H1 (cell line): ENCODE results near the gene ABL2. TPM values are rescaled to one million over a fixed set of nuclear protein-coding genes. Genes with fewer than 3 reads are reported as not detected.

Experiments
- CTCF ChIA-PET: fragments of 300-600 bp; sonication (Branson Sonifier 250); formaldehyde crosslinking; loops from one replicate; lab custom pipeline; 2021; ENCODE audit not compliant: partially characterized antibody; lab: Charles Lee
- POLR2A ChIA-PET: fragments of 300-600 bp; sonication (Branson Sonifier 250); formaldehyde crosslinking; loops from one replicate; lab custom pipeline; 2021; ENCODE audit warnings: inconsistent platforms; ENCODE audit not compliant: partially characterized antibody; lab: Charles Lee
- DNase-seq, 2 experiments: peaks; one replicate each; pipeline versions ENCODE4 v3.0.0 to v3.0.0-alpha.2; 2010 to 2022; ENCODE audit warnings: low spot score in 2 of 2, low read depth in 1 of 2, mixed read lengths in 1 of 2
- FAIRE-seq: peaks from 2 replicates; lab custom pipeline; 2011; peaks lifted over from hg19 to GRCh38; lab: Jason Lieb, UNC
- H2AFZ ChIP-seq: 2 replicates; pipeline ENCODE4 v1.8.1; 2012; ENCODE audit warnings: low read length, inconsistent platforms
- H2AK5ac ChIP-seq: 2 replicates; pipeline ENCODE4 v1.6.1; 2013; ENCODE audit warnings: low read depth, low read length
- H2BK120ac ChIP-seq: replicated peaks from 2 replicates; pipeline ENCODE3; 2013; ENCODE audit warnings: low read depth, low read length, inconsistent platforms
- H2BK12ac ChIP-seq: 2 replicates; pipeline ENCODE4 v1.6.1; 2013; ENCODE audit warnings: low read depth, low read length
- H2BK15ac ChIP-seq: 2 replicates; pipeline ENCODE4 v1.6.1; 2013; ENCODE audit warnings: low read length
- H2BK20ac ChIP-seq: 2 replicates; pipeline ENCODE4 v1.6.1; 2013; ENCODE audit warnings: low read length
- H2BK5ac ChIP-seq: 2 replicates; pipeline ENCODE4 v1.6.1; 2013; ENCODE audit warnings: low read depth, low read length
- H3K14ac ChIP-seq: 2 replicates; pipeline ENCODE4 v1.6.1; 2013; ENCODE audit warnings: inconsistent platforms; ENCODE audit not compliant: insufficient read length
- H3K18ac ChIP-seq: 2 replicates; pipeline ENCODE4 v1.6.1; 2013; ENCODE audit warnings: low read length; ENCODE audit errors: extremely low read depth
- H3K23ac ChIP-seq: 2 replicates; pipeline ENCODE4 v1.6.1; 2013; ENCODE audit warnings: inconsistent platforms; ENCODE audit not compliant: insufficient read length
- H3K23me2 ChIP-seq: 2 replicates; pipeline ENCODE4 v1.6.1; 2013; ENCODE audit warnings: low read depth, low read length
- H3K27ac ChIP-seq: 2 replicates; pipeline ENCODE4 v1.6.1; 2011; ENCODE audit warnings: low read depth, low read length, inconsistent platforms
- H3K27me3 ChIP-seq, 4 experiments: replicated peaks in 1 of 4; 1 replicate in 1 of 4; 2 replicates in 3 of 4; pipeline versions ENCODE4 v1.6.1 to v1.8.1; 2011 to 2013; ENCODE audit warnings: low read length in 3 of 4, mild to moderate bottlenecking in 3 of 4, inconsistent platforms in 2 of 4, mixed read lengths in 2 of 4, moderate library complexity in 1 of 4; ENCODE audit not compliant: control insufficient read depth in 3 of 4, insufficient read depth in 3 of 4; ENCODE audit errors: extremely low read depth in 1 of 4
- H3K36me3 ChIP-seq, 4 experiments: 2 replicates each; pipeline versions ENCODE4 v1.6.1 to v1.8.1; 2011 to 2013; ENCODE audit warnings: mild to moderate bottlenecking in 4 of 4, low read length in 3 of 4, moderate library complexity in 2 of 4, control low read depth in 1 of 4, inconsistent platforms in 1 of 4; ENCODE audit not compliant: insufficient read depth in 4 of 4, control insufficient read depth in 2 of 4
- H3K4ac ChIP-seq: replicated peaks from 2 replicates; pipeline ENCODE3; 2013; ENCODE audit warnings: low read length, low read depth, mixed read lengths, inconsistent platforms; ENCODE audit not compliant: insufficient read length
- H3K4me1 ChIP-seq, 4 experiments: replicated peaks in 1 of 4; 1 replicate in 1 of 4; 2 replicates in 3 of 4; pipeline versions ENCODE4 v1.6.1 to v1.8.1; 2011 to 2013; ENCODE audit warnings: low read length in 3 of 4, inconsistent platforms in 2 of 4, mixed read lengths in 1 of 4; ENCODE audit not compliant: insufficient read depth in 4 of 4, control insufficient read depth in 3 of 4
- H3K4me2 ChIP-seq, 2 experiments: 2 replicates each; pipeline versions ENCODE4 v1.6.1 to v1.8.1; 2011 to 2013; ENCODE audit warnings: low read depth in 2 of 2, low read length in 2 of 2, control low read depth in 1 of 2, inconsistent platforms in 1 of 2, mild to moderate bottlenecking in 1 of 2; ENCODE audit not compliant: insufficient read depth in 1 of 2
- H3K4me3 ChIP-seq, 4 experiments: fragments of 200-600, 300-600 bp in 1 of 4; sonication (generic), shearing (Covaris generic), sonication (Bioruptor Twin) in 1 of 4; 2 replicates each; pipeline versions ENCODE4 v1.5.1 to v1.8.1; 2011 to 2016; ENCODE audit warnings: low read length in 4 of 4, low read depth in 3 of 4, control low read depth in 2 of 4, inconsistent platforms in 2 of 4, mild to moderate bottlenecking in 2 of 4, mixed read lengths in 1 of 4, moderate library complexity in 1 of 4; ENCODE audit not compliant: insufficient read depth in 2 of 4; ENCODE audit errors: extremely low read depth in 1 of 4
- H3K56ac ChIP-seq: replicated peaks from 2 replicates; pipeline ENCODE3; 2013; ENCODE audit warnings: low read depth, mild to moderate bottlenecking, mixed read lengths, low read length, inconsistent platforms; ENCODE audit not compliant: insufficient read length
- H3K79me1 ChIP-seq: 2 replicates; pipeline ENCODE4 v1.6.1; 2013; ENCODE audit warnings: low read depth, low read length, control low read depth
- H3K79me2 ChIP-seq, 2 experiments: 2 replicates each; pipeline versions ENCODE4 v1.6.1 to v1.8.1; 2012 to 2013; ENCODE audit warnings: low read length in 2 of 2, mild to moderate bottlenecking in 2 of 2, inconsistent platforms in 1 of 2; ENCODE audit not compliant: insufficient read depth in 2 of 2, control insufficient read depth in 1 of 2
- H3K9ac ChIP-seq, 4 experiments: replicated peaks in 1 of 4; 1 replicate in 1 of 4; 2 replicates in 3 of 4; pipeline versions ENCODE4 v1.6.1 to v1.8.1; 2011 to 2013; ENCODE audit warnings: low read depth in 3 of 4, low read length in 3 of 4, control low read depth in 2 of 4, mild to moderate bottlenecking in 2 of 4, moderate library complexity in 2 of 4, inconsistent platforms in 1 of 4; ENCODE audit errors: extremely low read depth in 1 of 4
- H3K9me3 ChIP-seq, 2 experiments: 2 replicates each; pipeline versions ENCODE4 v1.6.1 to v1.8.1; 2012 to 2013; ENCODE audit warnings: mild to moderate bottlenecking in 2 of 2, moderate library complexity in 2 of 2, control low read depth in 1 of 2, inconsistent platforms in 1 of 2, low read depth in 1 of 2, low read length in 1 of 2, mixed read lengths in 1 of 2; ENCODE audit not compliant: insufficient read depth in 2 of 2
- H4K20me1 ChIP-seq, 2 experiments: replicated peaks in 1 of 2; 2 replicates each; pipeline versions ENCODE3 to v1.8.1; 2011 to 2013; ENCODE audit warnings: inconsistent platforms in 2 of 2, low read length in 2 of 2, mild to moderate bottlenecking in 1 of 2; ENCODE audit not compliant: insufficient read depth in 2 of 2, control insufficient read depth in 1 of 2
- H4K5ac ChIP-seq: 2 replicates; pipeline ENCODE4 v1.6.1; 2013; ENCODE audit warnings: low read length, low read depth, mixed read lengths, inconsistent platforms; ENCODE audit not compliant: insufficient read length
- H4K8ac ChIP-seq: 2 replicates; pipeline ENCODE4 v1.8.0; 2013; ENCODE audit warnings: mild to moderate bottlenecking, moderate library complexity, low read length, inconsistent platforms; ENCODE audit not compliant: insufficient read depth; ENCODE audit errors: extremely low read depth
- H4K91ac ChIP-seq: replicated peaks from 2 replicates; pipeline ENCODE3; 2013; ENCODE audit warnings: low read length, mixed read lengths, inconsistent platforms; ENCODE audit not compliant: insufficient read length
- GABPA ChIP-seq: IDR thresholded peaks from 2 replicates; pipeline ENCODE4 v1.6.1; 2011; ENCODE audit warnings: mild to moderate bottlenecking, low read length, moderate library complexity, borderline replicate concordance; ENCODE audit not compliant: insufficient read depth
- GTF2F1 ChIP-seq: IDR thresholded peaks from 2 replicates; pipeline ENCODE4 v1.6.1; 2012; ENCODE audit warnings: low read depth, low read length, improper control_type of control experiment, borderline replicate concordance
- JUN ChIP-seq: IDR thresholded peaks from 2 replicates; pipeline ENCODE4 v1.6.1; 2011; ENCODE audit warnings: low read depth, mild to moderate bottlenecking, improper control_type of control experiment, low read length
- POLR2A ChIP-seq, 2 experiments: IDR thresholded peaks; 1 replicate in 1 of 2; 2 replicates in 1 of 2; pipeline ENCODE4 v1.6.1; 2011; ENCODE audit warnings: low read depth in 2 of 2, low read length in 2 of 2, mild to moderate bottlenecking in 2 of 2; ENCODE audit errors: control extremely low read depth in 1 of 2
- POU5F1 ChIP-seq: IDR thresholded peaks from 2 replicates; pipeline ENCODE4 v1.6.1; 2011; ENCODE audit warnings: low read depth, mild to moderate bottlenecking, low read length, moderate library complexity
- SAP30 ChIP-seq: fragments of 300-600 bp; sonication (generic); IDR thresholded peaks from 2 replicates; pipeline ENCODE4 v1.7.1; 2012; ENCODE audit warnings: low read length, moderate library complexity, mild to moderate bottlenecking, inconsistent platforms; ENCODE audit not compliant: insufficient read depth, insufficient replicate concordance
- SIRT6 ChIP-seq: IDR thresholded peaks from one replicate; pipeline ENCODE4 v1.7.1; 2012; ENCODE audit warnings: low read length, inconsistent platforms
- SUZ12 ChIP-seq: fragments of 200-600 bp; sonication (generic); IDR thresholded peaks from 2 replicates; pipeline ENCODE4 v1.6.1; 2012; ENCODE audit warnings: mild to moderate bottlenecking, inconsistent platforms, low read length, moderate library complexity, mixed read lengths
- WGBS, 2 experiments: shearing (Covaris generic) in 1 of 2; methylation state at CpG; one replicate each; pipeline versions ENCODE4 v1.1.6 to v1.1.7; 2013 to 2015; ENCODE audit warnings: low lambda C conversion rate in 2 of 2, mixed read lengths in 2 of 2, inconsistent platforms in 1 of 2, low coverage in 1 of 2, missing lambda C conversion rate in 1 of 2; ENCODE audit not compliant: insufficient replicate concordance in 2 of 2, insufficient coverage in 1 of 2, insufficient read length in 1 of 2; ENCODE audit errors: extremely low coverage in 1 of 2, missing lambda C conversion rate in 1 of 2; 5-methylcytosine and 5-hydroxymethylcytosine counted together
- polyA plus RNA-seq, 7 experiments: library from polyadenylated mRNA; depleted of rRNA in 3 of 7; stranded (reverse) in 5 of 7; unstranded in 2 of 7; fragments of >200 nt in 5 of 7; fragments of 200-250 nt in 2 of 7; gene quantifications; 1 replicate in 5 of 7; 2 replicates in 1 of 7; 4 replicates in 1 of 7; pipeline versions ENCODE4 v1.2.1 to v1.2.3, GENCODE V29; 2011 to 2013; ENCODE audit warnings: missing spikeins in 2 of 7, mixed read lengths in 2 of 7
- total RNA-seq: library from RNA; stranded (reverse); fragmentation: NEBNext Ultra II Directional; extraction: Animal tissue kit (Norgen Biotek cat#: 25700); gene quantifications from 2 replicates; pipeline ENCODE4 v1.2.1, GENCODE V29; 2021
- TF ChIP-seq, protein P1 (sequence below), 3 experiments: IDR thresholded peaks; 1 replicate in 2 of 3; 2 replicates in 1 of 3; pipeline versions ENCODE4 v1.5.1 to v1.6.1; 2011; ENCODE audit warnings: low read length in 3 of 3, mild to moderate bottlenecking in 3 of 3, inconsistent platforms in 2 of 3, low read depth in 1 of 3, moderate library complexity in 1 of 3; ENCODE audit not compliant: insufficient read depth in 1 of 3; ENCODE audit errors: control extremely low read depth in 1 of 3
- TF ChIP-seq, protein P2 (sequence below): IDR thresholded peaks from 2 replicates; pipeline ENCODE4 v1.6.1; 2012; ENCODE audit warnings: inconsistent platforms

Gene ABL2
- total and polyA plus RNA-seq, 2 of the 8 experiments (the other 6 are each of a cell fraction or from before 2014, with no cell fraction given): 4.5 to 19.1 TPM

DNA sequence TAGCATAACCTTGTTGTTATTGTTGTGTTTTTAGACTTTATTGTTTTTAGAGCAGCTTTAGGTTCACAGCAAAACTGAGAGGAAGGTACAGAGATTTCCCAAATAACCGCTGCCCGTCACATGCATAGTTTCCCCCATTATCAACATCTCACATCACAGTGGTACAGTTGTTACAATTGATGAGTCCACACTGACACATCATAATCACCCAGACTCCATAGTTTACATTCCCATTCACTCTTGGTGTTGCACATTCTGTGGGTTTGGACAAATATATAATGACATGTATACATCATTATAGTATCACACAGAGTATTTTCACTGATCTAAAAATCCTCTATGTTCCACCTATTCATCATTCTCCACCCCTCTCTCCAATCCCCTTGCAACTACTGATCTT, 173.5 kb downstream of the ABL2 start:
- H3K4me2 ChIP-seq: no peak overlapping the region
- no peak overlapping the region for H2AFZ ChIP-seq
- no peak overlapping the region for H2BK5ac ChIP-seq
- no peak for FAIRE-seq
- no peak overlapping the region for H2BK15ac ChIP-seq
- H3K14ac ChIP-seq: no peak overlapping the region
- H3K27me3 ChIP-seq: no peaks in the 10 kb centered on the region
- no peaks in the 10 kb centered on the region for H3K79me1 ChIP-seq
- H3K36me3 ChIP-seq: peaks cover 0 to 13% (median 3%) of the 10 kb centered on the region in 4 experiments; a peak in 4 of 8 replicates
- H4K20me1 ChIP-seq: no peaks in the 10 kb centered on the region
- no peaks in the 10 kb centered on the region; a peak in 2 of 4 replicates for H3K9me3 ChIP-seq
- H2AK5ac ChIP-seq: no peak overlapping the region
- no peak overlapping the region for H2BK12ac ChIP-seq
- H3K79me2 ChIP-seq: no peaks in the 10 kb centered on the region
- peaks cover 0 to 9% (median 5%) of the 10 kb centered on the region in 4 experiments; a peak in 5 of 7 replicates for H3K4me1 ChIP-seq
- H4K8ac ChIP-seq: no peak overlapping the region
- no peak overlapping the region for H2BK20ac ChIP-seq
- H3K4ac ChIP-seq: no peak overlapping the region
- no peak for TF ChIP-seq POLR2A (IDR thresholded peaks at IDR 0.05; ENCODE audit: control extremely low read depth in 1 of 2, low read depth in 2 of 2, low read length in 2 of 2)
- no peak for TF ChIP-seq SIRT6
- TF ChIP-seq, protein P1, sequence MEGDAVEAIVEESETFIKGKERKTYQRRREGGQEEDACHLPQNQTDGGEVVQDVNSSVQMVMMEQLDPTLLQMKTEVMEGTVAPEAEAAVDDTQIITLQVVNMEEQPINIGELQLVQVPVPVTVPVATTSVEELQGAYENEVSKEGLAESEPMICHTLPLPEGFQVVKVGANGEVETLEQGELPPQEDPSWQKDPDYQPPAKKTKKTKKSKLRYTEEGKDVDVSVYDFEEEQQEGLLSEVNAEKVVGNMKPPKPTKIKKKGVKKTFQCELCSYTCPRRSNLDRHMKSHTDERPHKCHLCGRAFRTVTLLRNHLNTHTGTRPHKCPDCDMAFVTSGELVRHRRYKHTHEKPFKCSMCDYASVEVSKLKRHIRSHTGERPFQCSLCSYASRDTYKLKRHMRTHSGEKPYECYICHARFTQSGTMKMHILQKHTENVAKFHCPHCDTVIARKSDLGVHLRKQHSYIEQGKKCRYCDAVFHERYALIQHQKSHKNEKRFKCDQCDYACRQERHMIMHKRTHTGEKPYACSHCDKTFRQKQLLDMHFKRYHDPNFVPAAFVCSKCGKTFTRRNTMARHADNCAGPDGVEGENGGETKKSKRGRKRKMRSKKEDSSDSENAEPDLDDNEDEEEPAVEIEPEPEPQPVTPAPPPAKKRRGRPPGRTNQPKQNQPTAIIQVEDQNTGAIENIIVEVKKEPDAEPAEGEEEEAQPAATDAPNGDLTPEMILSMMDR (IDR thresholded peaks at IDR 0.05; ENCODE audit: control extremely low read depth in 1 of 3, insufficient read depth in 1 of 3, low read depth in 1 of 3, low read length in 3 of 3): no peak
- no peak for TF ChIP-seq SUZ12
- no peak for TF ChIP-seq GABPA
- TF ChIP-seq POU5F1: no peak
- TF ChIP-seq, protein P2, sequence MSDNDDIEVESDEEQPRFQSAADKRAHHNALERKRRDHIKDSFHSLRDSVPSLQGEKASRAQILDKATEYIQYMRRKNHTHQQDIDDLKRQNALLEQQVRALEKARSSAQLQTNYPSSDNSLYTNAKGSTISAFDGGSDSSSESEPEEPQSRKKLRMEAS: no peak
- no peak for TF ChIP-seq JUN
- no peak for TF ChIP-seq GTF2F1
- no peak for TF ChIP-seq SAP30
- TF ChIP-seq, all 59 proteins: peak for 0
- Histone ChIP-seq H3K23me2 (no peaks in the 10 kb centered on the region), H4K5ac (no peak overlapping the region), H3K18ac (no peak overlapping the region), H3K9ac (no peak overlapping the region), H3K56ac (no peak overlapping the region), H3K4me3 (no peak overlapping the region), H4K91ac (no peak overlapping the region), H3K23ac (no peak overlapping the region), H3K27ac (no peak overlapping the region), H2BK120ac (no peak overlapping the region)
- 98% methylated on average over 2 of the region's 2 CpGs; no CpG with 5 or more reads in 1 of the 2 experiments for WGBS, 2 experiments
- CTCF ChIA-PET: interaction anchor here (1.2 to 1.5 kb wide), 2 partner anchors 14 to 23 kb away, joined by 3 read pairs; no protein-coding TSS in a partner anchor
- no peak for DNase-seq
- POLR2A ChIA-PET: no interaction called here
